ENCODE results near the gene KCNMA1.
"Not testable (repeated sequence)": the region's sequence is repeated elsewhere in the genome, so short reads cannot be mapped to it uniquely, and the experiment has no call there.

Gene KCNMA1

DNA sequence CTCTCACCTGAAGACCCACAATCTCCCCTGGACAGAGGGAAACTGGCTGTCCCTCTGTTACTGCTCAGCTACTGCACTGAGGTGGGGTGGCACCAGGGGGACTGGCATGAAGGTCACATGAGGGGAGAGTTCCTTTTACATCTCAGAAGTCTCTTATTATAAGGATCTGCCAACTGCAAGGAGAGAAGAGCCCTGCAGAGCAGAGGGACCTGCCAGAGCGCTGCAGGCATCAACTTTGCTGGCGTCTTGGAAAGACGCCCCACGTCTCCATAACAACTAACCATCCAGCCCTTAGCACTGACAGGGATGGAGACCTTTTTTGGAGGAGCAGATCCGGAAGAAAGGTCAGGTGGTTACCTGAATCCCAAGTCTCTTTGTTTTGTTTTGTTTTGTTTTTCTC lies 218.6 kb downstream of the KCNMA1 start:
- H3K4me3 ChIP-seq (ENCODE audit: low read length), result no peak overlapping the region
- H3K9ac ChIP-seq (ENCODE audit: low read length), result no peak overlapping the region
- no peaks in the 10 kb centered on the region for H3K27me3 ChIP-seq (ENCODE audit: control insufficient read depth, insufficient read depth, low read length)
- peaks cover 50% of the 10 kb centered on the region for H3K4me1 ChIP-seq (ENCODE audit: control insufficient read depth, insufficient read depth, low read length)
- peak overlapping the region; percentile 79 for H3K27ac ChIP-seq (ENCODE audit: low read depth, low read length)
- H3K36me3 ChIP-seq (ENCODE audit: control insufficient read depth, insufficient read depth, low read length), result no peaks in the 10 kb centered on the region

GRCh38 chr10:77417806-77418640 lies 219.6 kb downstream of the KCNMA1 start:
- no peak overlapping the region for H3K9ac ChIP-seq (ENCODE audit: low read length)
- H3K4me1 ChIP-seq (ENCODE audit: control insufficient read depth, insufficient read depth, low read length), result peaks cover 42% of the 10 kb centered on the region
- peak overlapping the region; percentile 79 for H3K27ac ChIP-seq (ENCODE audit: low read depth, low read length)
- no peak overlapping the region for H3K4me3 ChIP-seq (ENCODE audit: low read length)
- no peaks in the 10 kb centered on the region for H3K36me3 ChIP-seq (ENCODE audit: control insufficient read depth, insufficient read depth, low read length)
- no peaks in the 10 kb centered on the region for H3K27me3 ChIP-seq (ENCODE audit: control insufficient read depth, insufficient read depth, low read length)

DNA sequence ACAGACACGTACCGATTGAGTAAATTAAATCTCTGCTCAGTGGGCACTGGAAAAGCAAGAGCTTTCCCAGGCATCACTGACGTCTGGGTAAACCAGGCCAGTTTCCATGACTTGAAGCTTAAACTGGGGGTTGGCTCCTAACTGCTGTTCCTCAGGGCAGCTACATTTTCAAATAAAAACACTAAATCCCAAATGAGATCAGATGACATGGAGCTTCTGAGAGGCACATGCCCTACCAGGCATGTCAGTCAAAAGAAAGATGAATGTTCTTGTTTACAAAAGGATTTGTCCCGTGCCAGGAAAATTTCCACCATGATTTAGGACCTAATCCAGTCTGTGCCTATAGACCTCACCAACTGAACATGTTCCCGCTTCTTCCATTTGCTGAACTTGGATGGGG lies 220.2 kb downstream of the KCNMA1 start:
- Histone ChIP-seq H3K27me3 (ENCODE audit: control insufficient read depth, insufficient read depth, low read length) (no peaks in the 10 kb centered on the region), H3K4me1 (ENCODE audit: control insufficient read depth, insufficient read depth, low read length) (peaks cover 37% of the 10 kb centered on the region), H3K36me3 (ENCODE audit: control insufficient read depth, insufficient read depth, low read length) (no peaks in the 10 kb centered on the region), H3K27ac (ENCODE audit: low read depth, low read length) (peak overlapping the region; percentile 79), H3K4me3 (ENCODE audit: low read length) (no peak overlapping the region), H3K9ac (ENCODE audit: low read length) (no peak overlapping the region)

- H3K4me1 ChIP-seq (ENCODE audit: control insufficient read depth, insufficient read depth, low read length), result peaks cover 37% of the 10 kb centered on the region
- H3K9ac ChIP-seq (ENCODE audit: low read length), result no peak overlapping the region
- no peaks in the 10 kb centered on the region for H3K36me3 ChIP-seq (ENCODE audit: control insufficient read depth, insufficient read depth, low read length)
- peak overlapping the region; percentile 79 for H3K27ac ChIP-seq (ENCODE audit: low read depth, low read length)
- no peaks in the 10 kb centered on the region for H3K27me3 ChIP-seq (ENCODE audit: control insufficient read depth, insufficient read depth, low read length)
- no peak overlapping the region for H3K4me3 ChIP-seq (ENCODE audit: low read length)
These were observed 221.1 kb downstream of the KCNMA1 start for GRCh38 chr10:77416311-77417135.

GRCh38 chr10:77415313-77415960 lies 222.2 kb downstream of the KCNMA1 start:
- Histone ChIP-seq H3K4me1 (ENCODE audit: control insufficient read depth, insufficient read depth, low read length) (peaks cover 48% of the 10 kb centered on the region), H3K27ac (ENCODE audit: low read depth, low read length) (no peak overlapping the region), H3K27me3 (ENCODE audit: control insufficient read depth, insufficient read depth, low read length) (no peaks in the 10 kb centered on the region)

GRCh38 chr10:77413231-77413630 lies 224.4 kb downstream of the KCNMA1 start:
- Histone ChIP-seq H3K9ac (ENCODE audit: low read length) (no peak overlapping the region), H3K27me3 (ENCODE audit: control insufficient read depth, insufficient read depth, low read length) (no peaks in the 10 kb centered on the region), H3K27ac (ENCODE audit: low read depth, low read length) (no peak overlapping the region), H3K4me1 (ENCODE audit: control insufficient read depth, insufficient read depth, low read length) (peaks cover 49% of the 10 kb centered on the region), H3K36me3 (ENCODE audit: control insufficient read depth, insufficient read depth, low read length) (no peaks in the 10 kb centered on the region), H3K4me3 (ENCODE audit: low read length) (no peak overlapping the region)

More at GRCh38 chr10:77415313-77415960, 222.2 kb downstream of the KCNMA1 start:
- no peak overlapping the region for H3K9ac ChIP-seq (ENCODE audit: low read length)
- no peaks in the 10 kb centered on the region for H3K36me3 ChIP-seq (ENCODE audit: control insufficient read depth, insufficient read depth, low read length)
- H3K4me3 ChIP-seq (ENCODE audit: low read length), result no peak overlapping the region

DNA sequence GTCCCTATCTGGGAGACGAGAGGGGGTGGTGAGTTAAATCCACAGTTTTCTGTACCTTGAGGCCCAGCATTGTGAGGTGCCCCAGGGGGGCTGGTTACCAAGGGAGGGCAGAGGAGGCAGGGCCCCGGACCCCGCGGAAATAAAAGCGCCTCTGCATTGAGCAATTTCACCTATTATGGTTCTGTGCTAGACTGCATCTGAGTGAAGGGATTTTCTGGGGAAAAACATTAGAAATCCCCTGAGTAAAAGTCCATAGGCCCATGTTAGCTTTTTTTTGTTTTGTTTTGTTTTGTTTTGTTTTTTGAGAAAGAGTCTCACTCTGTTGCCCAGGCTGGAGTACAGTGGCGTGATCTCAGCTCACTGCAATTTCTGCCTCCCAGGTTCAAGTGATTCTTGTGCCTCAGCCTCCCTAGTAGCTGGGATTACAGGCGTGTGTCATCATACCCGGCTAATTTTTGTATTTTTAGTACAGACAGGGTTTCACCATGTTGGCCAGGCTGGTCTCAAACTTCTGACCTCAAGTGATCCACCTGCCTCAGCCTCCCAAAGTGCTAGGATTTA lies 225.0 kb downstream of the KCNMA1 start:
- not testable (repeated sequence) for H3K9ac ChIP-seq (ENCODE audit: low read length); H3K27me3 ChIP-seq (ENCODE audit: control insufficient read depth, insufficient read depth, low read length); H3K36me3 ChIP-seq (ENCODE audit: control insufficient read depth, insufficient read depth, low read length); H3K4me3 ChIP-seq (ENCODE audit: low read length)
- peaks cover 45% of the 10 kb centered on the region for H3K4me1 ChIP-seq (ENCODE audit: control insufficient read depth, insufficient read depth, low read length)
- H3K27ac ChIP-seq (ENCODE audit: low read depth, low read length), result peak overlapping the region; percentile 52

DNA sequence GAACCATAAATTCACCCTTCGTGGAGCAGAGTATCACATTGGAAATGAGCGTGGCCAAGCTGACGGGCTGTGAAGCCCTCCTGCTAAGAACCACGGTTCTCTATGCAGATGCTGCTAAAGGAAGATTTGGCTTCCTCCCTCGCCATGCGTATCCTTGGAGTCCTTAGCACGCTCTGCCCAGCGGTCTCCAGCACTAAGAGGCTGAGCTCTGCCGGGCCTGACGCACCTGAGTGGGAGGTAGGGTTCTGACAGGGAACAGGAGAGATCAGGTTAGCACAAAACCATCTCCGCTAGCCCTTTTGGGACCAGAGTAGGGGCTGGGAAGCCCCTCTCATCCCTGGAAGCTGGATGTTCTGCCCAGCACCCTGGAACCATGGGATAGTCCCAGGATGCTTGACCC lies 225.8 kb downstream of the KCNMA1 start:
- H3K4me1 ChIP-seq (ENCODE audit: control insufficient read depth, insufficient read depth, low read length), result peaks cover 42% of the 10 kb centered on the region
- no peaks in the 10 kb centered on the region for H3K27me3 ChIP-seq (ENCODE audit: control insufficient read depth, insufficient read depth, low read length)
- peak overlapping the region; percentile 52 for H3K27ac ChIP-seq (ENCODE audit: low read depth, low read length)
- H3K9ac ChIP-seq (ENCODE audit: low read length), result no peak overlapping the region
- no peaks in the 10 kb centered on the region for H3K36me3 ChIP-seq (ENCODE audit: control insufficient read depth, insufficient read depth, low read length)
- no peak overlapping the region for H3K4me3 ChIP-seq (ENCODE audit: low read length)

DNA sequence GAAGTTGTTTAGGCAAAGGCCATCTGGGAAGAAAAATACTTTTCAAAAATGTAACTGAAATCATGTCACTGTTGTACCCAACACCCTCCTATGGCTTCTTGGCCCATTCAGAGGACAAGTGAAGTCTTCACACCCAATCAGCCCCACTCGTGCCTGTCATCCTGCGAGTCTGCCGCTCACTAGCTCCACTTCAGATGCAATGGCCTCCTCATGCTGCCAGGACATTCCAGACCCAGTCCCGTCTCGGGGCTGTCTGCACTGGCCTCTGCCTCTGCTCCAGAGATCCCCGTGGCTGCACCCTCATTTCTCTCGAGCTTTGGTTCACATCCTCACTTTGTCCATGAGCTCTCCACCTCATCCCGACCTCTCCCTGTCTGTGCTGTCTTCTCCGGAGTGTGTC lies 227.1 kb downstream of the KCNMA1 start:
- Histone ChIP-seq H3K9ac (ENCODE audit: low read length) (no peak overlapping the region), H3K27ac (ENCODE audit: low read depth, low read length) (peak overlapping the region; percentile 77)

GRCh38 chr10:77409697-77410471 lies 227.7 kb downstream of the KCNMA1 start:
- no peak overlapping the region for H3K4me3 ChIP-seq (ENCODE audit: low read length)
- H3K4me1 ChIP-seq (ENCODE audit: control insufficient read depth, insufficient read depth, low read length), result peaks cover 47% of the 10 kb centered on the region
- H3K27ac ChIP-seq (ENCODE audit: low read depth, low read length), result peak overlapping the region; percentile 77
- no peak overlapping the region for H3K9ac ChIP-seq (ENCODE audit: low read length)
- H3K36me3 ChIP-seq (ENCODE audit: control insufficient read depth, insufficient read depth, low read length), result no peaks in the 10 kb centered on the region
- H3K27me3 ChIP-seq (ENCODE audit: control insufficient read depth, insufficient read depth, low read length), result no peaks in the 10 kb centered on the region

More for the DNA sequence above, 227.1 kb downstream of the KCNMA1 start:
- Histone ChIP-seq H3K4me1 (ENCODE audit: control insufficient read depth, insufficient read depth, low read length) (peaks cover 46% of the 10 kb centered on the region), H3K36me3 (ENCODE audit: control insufficient read depth, insufficient read depth, low read length) (no peaks in the 10 kb centered on the region), H3K4me3 (ENCODE audit: low read length) (no peak overlapping the region), H3K27me3 (ENCODE audit: control insufficient read depth, insufficient read depth, low read length) (no peaks in the 10 kb centered on the region)

DNA sequence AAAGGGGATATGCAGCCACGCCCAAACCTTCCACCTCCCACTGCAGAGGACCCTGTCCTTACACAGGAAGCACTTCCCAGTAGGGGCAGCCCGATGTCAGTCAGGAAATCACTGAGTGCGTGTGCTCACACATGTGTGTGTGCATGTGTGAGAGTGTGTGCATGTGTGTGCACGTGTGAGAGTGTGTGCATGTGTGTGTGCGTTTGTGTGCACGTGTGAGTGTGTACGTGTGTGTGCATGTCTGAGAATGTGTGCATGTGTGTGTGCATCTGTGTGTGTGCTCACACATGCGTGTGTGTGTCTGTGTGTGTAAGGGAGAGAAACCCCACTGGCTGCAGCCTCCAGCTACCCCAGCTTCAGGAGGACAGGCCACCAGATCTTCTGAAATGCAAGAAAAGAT lies 229.3 kb downstream of the KCNMA1 start:
- no peak overlapping the region for H3K27ac ChIP-seq (ENCODE audit: low read depth, low read length)
- H3K4me3 ChIP-seq (ENCODE audit: low read length), result no peak overlapping the region
- no peaks in the 10 kb centered on the region for H3K36me3 ChIP-seq (ENCODE audit: control insufficient read depth, insufficient read depth, low read length)
- H3K9ac ChIP-seq (ENCODE audit: low read length), result no peak overlapping the region
- H3K4me1 ChIP-seq (ENCODE audit: control insufficient read depth, insufficient read depth, low read length), result peaks cover 47% of the 10 kb centered on the region
- H3K27me3 ChIP-seq (ENCODE audit: control insufficient read depth, insufficient read depth, low read length), result no peaks in the 10 kb centered on the region

All from rectal smooth muscle tissue (tissue), 1 donor.